DMS 273 (cell line): ENCODE measurements around the gene RAB15.
"Not testable (repeated sequence)": the region's sequence is repeated elsewhere in the genome, so short reads cannot be mapped to it uniquely, and the experiment has no call there.

Experiments
- DNase-seq: peaks from one replicate; lab custom pipeline; 2025; ENCODE audit not compliant: unreplicated experiment; lab: John Stamatoyannopoulos, UW

RAB15 gene

GRCh38 chr14:64913477-64913876 is 58.7 kb downstream of the RAB15 start:
- DNase-seq, result not testable (repeated sequence)

- no peak for DNase-seq
These were observed 59.9 kb downstream of the RAB15 start for GRCh38 chr14:64912261-64912660.

- DNase-seq, result peak; percentile 60
These were observed 61.2 kb downstream of the RAB15 start for GRCh38 chr14:64910847-64911495.

GRCh38 chr14:64906022-64906421 is 66.1 kb downstream of the RAB15 start:
- no peak for DNase-seq

- DNase-seq, result no peak
These were observed 72.2 kb downstream of the RAB15 start for GRCh38 chr14:64899958-64900357.
